Ovary (tissue), 3 donors: ENCODE measurements around the gene BEAN1.

ENCODE experiments used
- CTCF ChIP-seq, 3 donors: fragments of 450-650 bp in 2 of 3; fragments of 200-600 bp in 1 of 3; IDR thresholded peaks; one replicate each; pipeline versions ENCODE4 v1.5.1 to v1.8.0; 2016 to 2022; ENCODE audit warnings: antibody characterized with exemption in 3 of 3, mild to moderate bottlenecking in 1 of 3
- EP300 ChIP-seq: sonication (generic); formaldehyde crosslinking; IDR thresholded peaks from one replicate; pipeline ENCODE4 v1.6.1; 2017; ENCODE audit warnings: antibody characterized with exemption
- POLR2A ChIP-seq: fragments of 450-650 bp; IDR thresholded peaks from one replicate; pipeline ENCODE4 v1.6.1; 2017; ENCODE audit warnings: antibody characterized with exemption, mild to moderate bottlenecking, moderate library complexity
- donor health status: DM: no; HTN: no; CAD: no.

GRCh38 chr16:66439051-66439730 lies 12.1 kb downstream of the BEAN1 start:
- TF ChIP-seq CTCF (IDR thresholded peaks at IDR 0.05) (no peak), POLR2A (no peak), EP300 (no peak)
